Mucosa of rectum (tissue), 2 donors: Measurements from ENCODE around the gene TBX21.

Experiments
- H3K27ac ChIP-seq, 2 donors: one replicate each; pipeline ENCODE4 v1.7.0; 2013; ENCODE audit warnings: inconsistent platforms in 2 of 2, low read depth in 2 of 2, low read length in 2 of 2
- H3K27me3 ChIP-seq, 2 donors: one replicate each; pipeline ENCODE4 v1.7.0; 2013; ENCODE audit warnings: low read length in 2 of 2; ENCODE audit not compliant: control insufficient read depth in 2 of 2, insufficient read depth in 2 of 2
- H3K36me3 ChIP-seq, 2 donors: one replicate each; pipeline ENCODE4 v1.7.0; 2013; ENCODE audit warnings: low read length in 2 of 2; ENCODE audit not compliant: control insufficient read depth in 2 of 2, insufficient read depth in 2 of 2
- H3K4me1 ChIP-seq, 2 donors: one replicate each; pipeline ENCODE4 v1.7.0; 2013; ENCODE audit warnings: low read length in 2 of 2, mild to moderate bottlenecking in 1 of 2; ENCODE audit not compliant: control insufficient read depth in 2 of 2, insufficient read depth in 2 of 2
- H3K4me3 ChIP-seq, 2 donors: one replicate each; pipeline ENCODE4 v1.7.0; 2013; ENCODE audit warnings: low read length in 2 of 2
- H3K9ac ChIP-seq, 2 donors: one replicate each; pipeline ENCODE4 v1.7.0; 2013; ENCODE audit warnings: low read length in 2 of 2, low read depth in 1 of 2, mild to moderate bottlenecking in 1 of 2
- H3K9me3 ChIP-seq, 2 donors: one replicate each; pipeline ENCODE4 v1.7.0; 2013; ENCODE audit warnings: low read length in 2 of 2; ENCODE audit not compliant: control insufficient read depth in 2 of 2
- donor health status: healthy.
- donor health status: Normal muscosa, but diverticular disease.

Gene TBX21

DNA sequence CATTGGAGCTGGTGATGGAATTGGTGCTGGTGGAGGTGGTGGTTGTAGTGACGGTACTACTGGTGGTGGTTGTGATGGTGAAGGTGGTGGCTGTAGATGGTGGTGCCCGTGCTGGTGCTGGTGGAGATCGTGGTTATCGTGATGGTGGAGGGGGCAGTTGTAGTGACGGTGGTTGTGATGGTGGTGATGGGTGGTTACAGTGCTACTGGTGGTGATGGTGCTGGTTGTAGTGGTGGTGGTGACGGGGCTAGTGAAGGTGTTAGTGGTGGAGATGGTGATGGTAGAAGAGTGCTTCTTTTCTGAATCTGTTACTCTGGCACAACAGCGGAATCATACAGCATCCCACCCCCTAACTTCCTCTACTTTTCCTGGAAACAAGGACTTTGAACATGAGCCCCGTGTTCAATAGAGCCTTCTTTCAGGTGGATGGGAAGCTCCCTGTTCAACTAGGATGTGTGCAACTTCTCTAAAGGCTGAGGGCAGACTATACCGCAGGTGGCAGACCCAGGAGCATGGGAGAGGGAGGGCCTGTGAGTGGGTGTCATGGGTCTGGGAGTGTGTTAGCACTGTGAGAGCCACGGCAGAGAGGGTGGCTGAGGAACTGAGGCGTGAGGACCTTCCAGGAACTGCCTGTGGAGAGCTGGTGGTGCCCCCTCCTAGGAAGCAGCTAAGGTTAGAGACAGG, 8.2 kb downstream of the TBX21 start:
- H3K36me3 ChIP-seq = no peaks in the 10 kb centered on the region
- H3K9ac ChIP-seq = no peak overlapping the region
- H3K4me3 ChIP-seq = no peak overlapping the region
- H3K27ac ChIP-seq = no peak overlapping the region
- no peaks in the 10 kb centered on the region for H3K9me3 ChIP-seq
- no peaks in the 10 kb centered on the region for H3K4me1 ChIP-seq
- peaks cover 12 to 16% of the 10 kb centered on the region in 2 donors for H3K27me3 ChIP-seq

DNA sequence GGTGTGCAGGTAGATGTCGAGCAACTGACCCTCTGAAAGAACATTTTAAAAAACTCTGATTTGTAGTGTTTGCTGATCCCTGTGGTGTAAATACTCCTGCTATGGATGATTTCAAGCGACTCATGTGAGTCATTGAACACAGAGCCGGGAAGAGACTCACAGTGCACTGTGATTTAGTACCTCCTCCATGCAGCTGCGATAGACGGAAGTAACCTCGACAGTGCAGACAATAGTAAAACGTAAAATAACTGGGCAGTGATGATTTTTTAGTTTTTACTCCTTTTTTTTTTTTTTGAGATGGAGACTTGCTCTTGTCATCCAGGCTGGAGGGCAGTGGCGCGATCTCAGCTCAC, 8.7 kb downstream of the TBX21 start:
- H3K4me1 ChIP-seq = no peaks in the 10 kb centered on the region
- no peak overlapping the region for H3K27ac ChIP-seq
- H3K9ac ChIP-seq = no peak overlapping the region
- peaks cover 12 to 13% of the 10 kb centered on the region in 2 donors for H3K27me3 ChIP-seq
- no peaks in the 10 kb centered on the region for H3K36me3 ChIP-seq
- no peak overlapping the region for H3K4me3 ChIP-seq
- H3K9me3 ChIP-seq = no peaks in the 10 kb centered on the region

DNA sequence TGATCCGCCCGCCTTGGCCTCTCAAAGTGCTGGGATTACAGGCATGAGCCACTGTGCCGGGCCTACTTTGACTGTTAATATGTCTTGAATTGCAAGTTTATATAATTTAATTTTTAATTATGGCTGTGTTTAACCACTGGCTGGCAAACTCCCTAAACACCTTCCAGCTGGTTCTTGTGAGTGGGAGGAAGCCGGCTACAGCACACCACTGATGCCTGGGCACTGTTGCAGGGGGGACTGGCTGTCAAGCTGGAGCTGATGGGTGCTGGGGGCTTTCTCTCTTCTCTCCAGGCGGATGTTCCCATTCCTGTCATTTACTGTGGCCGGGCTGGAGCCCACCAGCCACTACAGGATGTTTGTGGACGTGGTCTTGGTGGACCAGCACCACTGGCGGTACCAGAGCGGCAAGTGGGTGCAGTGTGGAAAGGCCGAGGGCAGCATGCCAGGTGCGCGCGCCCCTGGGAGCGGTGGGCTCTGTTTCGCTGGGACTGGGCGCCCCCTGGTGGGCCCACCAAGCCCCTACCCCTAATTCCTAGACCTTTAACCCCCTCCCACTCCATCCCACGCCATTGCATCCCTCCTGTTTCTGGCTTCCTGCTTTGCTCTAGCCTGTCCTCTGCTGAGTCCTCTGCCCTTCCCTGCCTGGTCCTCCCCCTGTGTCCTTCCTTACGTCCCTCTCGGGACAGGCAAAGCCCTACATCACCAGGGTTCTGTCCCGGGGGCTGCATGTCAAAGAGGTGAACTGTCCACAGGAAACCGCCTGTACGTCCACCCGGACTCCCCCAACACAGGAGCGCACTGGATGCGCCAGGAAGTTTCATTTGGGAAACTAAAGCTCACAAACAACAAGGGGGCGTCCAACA, 9.5 kb downstream of the TBX21 start:
- Histone ChIP-seq H3K9me3 (no peaks in the 10 kb centered on the region), H3K36me3 (no peaks in the 10 kb centered on the region), H3K9ac (no peak overlapping the region), H3K27ac (no peak overlapping the region), H3K4me1 (no peaks in the 10 kb centered on the region), H3K27me3 (peaks cover 10 to 12% of the 10 kb centered on the region in 2 donors), H3K4me3 (no peak overlapping the region)

DNA sequence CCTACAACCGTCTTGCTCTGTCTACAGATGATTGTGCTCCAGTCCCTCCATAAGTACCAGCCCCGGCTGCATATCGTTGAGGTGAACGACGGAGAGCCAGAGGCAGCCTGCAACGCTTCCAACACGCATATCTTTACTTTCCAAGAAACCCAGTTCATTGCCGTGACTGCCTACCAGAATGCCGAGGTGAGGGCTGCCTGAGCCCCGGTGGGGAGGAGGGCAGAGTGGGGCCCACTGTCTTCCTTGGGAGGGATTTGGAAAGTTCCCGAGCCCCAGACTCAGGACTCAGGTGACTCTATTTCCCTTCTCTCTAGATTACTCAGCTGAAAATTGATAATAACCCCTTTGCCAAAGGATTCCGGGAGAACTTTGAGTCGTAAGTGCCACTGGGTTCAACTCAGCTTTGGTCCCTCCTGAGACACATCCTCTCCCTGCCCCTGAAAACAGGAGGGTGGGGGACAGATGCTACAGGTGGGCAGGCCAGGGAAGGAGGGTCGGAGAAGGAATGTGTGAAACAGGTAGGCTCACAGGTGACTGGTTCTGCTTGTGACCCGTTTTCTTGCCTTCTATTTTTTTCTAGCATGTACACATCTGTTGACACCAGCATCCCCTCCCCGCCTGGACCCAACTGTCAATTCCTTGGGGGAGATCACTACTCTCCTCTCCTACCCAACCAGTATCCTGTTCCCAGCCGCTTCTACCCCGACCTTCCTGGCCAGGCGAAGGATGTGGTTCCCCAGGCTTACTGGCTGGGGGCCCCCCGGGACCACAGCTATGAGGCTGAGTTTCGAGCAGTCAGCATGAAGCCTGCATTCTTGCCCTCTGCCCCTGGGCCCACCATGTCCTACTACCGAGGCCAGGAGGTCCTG, 11.4 kb downstream of the TBX21 start:
- Histone ChIP-seq H3K4me3 (no peak overlapping the region), H3K9me3 (no peaks in the 10 kb centered on the region), H3K9ac (no peak overlapping the region), H3K27me3 (peaks cover 10 to 12% of the 10 kb centered on the region in 2 donors), H3K4me1 (no peaks in the 10 kb centered on the region), H3K36me3 (no peaks in the 10 kb centered on the region), H3K27ac (no peak overlapping the region)

DNA sequence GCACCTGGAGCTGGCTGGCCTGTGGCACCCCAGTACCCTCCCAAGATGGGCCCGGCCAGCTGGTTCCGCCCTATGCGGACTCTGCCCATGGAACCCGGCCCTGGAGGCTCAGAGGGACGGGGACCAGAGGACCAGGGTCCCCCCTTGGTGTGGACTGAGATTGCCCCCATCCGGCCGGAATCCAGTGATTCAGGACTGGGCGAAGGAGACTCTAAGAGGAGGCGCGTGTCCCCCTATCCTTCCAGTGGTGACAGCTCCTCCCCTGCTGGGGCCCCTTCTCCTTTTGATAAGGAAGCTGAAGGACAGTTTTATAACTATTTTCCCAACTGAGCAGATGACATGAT, 12.0 kb downstream of the TBX21 start:
- H3K36me3 ChIP-seq = no peaks in the 10 kb centered on the region
- H3K4me1 ChIP-seq = no peaks in the 10 kb centered on the region
- no peak overlapping the region for H3K4me3 ChIP-seq
- H3K9ac ChIP-seq = no peak overlapping the region
- peaks cover 10 to 12% of the 10 kb centered on the region in 2 donors for H3K27me3 ChIP-seq
- H3K9me3 ChIP-seq = no peaks in the 10 kb centered on the region
- H3K27ac ChIP-seq = no peak overlapping the region

DNA sequence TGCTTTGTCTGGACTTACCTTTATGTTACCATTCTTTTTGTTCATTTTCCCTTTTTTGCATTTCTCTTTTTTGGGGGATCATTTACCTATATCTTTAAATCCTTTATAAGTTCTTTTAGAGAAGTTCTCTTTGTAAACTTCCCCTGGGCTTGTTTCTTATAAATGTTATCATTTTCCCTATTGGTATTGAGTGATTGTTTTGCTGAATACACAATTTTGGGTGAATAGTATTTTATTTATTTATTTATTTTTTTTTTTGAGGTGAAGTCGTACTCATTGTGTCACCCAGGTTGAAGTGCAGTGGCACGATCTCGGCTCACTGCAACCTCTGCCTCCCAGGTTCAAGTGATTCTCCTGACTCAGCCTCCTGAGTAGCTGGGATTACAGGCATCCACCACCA, 18.4 kb downstream of the TBX21 start:
- no peak overlapping the region for H3K9ac ChIP-seq
- no peak overlapping the region for H3K4me3 ChIP-seq
- H3K9me3 ChIP-seq = no peaks in the 10 kb centered on the region
- no peak overlapping the region for H3K27ac ChIP-seq
- no peaks in the 10 kb centered on the region for H3K36me3 ChIP-seq
- no peaks in the 10 kb centered on the region for H3K4me1 ChIP-seq
- H3K27me3 ChIP-seq = no peaks in the 10 kb centered on the region

DNA sequence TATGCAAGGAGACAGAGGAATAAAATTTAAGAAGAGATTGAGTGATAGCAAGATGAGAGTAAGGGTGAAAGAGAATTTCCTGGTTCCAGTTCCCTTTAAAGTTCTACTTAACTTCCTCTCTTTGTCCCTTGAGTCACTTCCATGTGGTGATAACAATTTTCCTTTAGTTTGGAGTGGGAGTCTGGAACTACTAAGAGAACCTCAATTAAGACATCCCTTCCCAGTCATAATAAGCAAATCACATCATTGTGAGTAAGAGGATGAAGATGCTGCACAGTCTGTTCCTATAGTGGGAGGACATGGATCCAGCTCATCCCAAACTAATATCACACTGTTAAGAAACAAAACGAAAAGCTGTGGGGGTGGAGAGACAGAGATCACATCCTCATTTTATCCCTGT, 24.4 kb downstream of the TBX21 start:
- Histone ChIP-seq H3K27me3 (peaks cover 4 to 5% of the 10 kb centered on the region in 2 donors), H3K4me3 (no peak overlapping the region), H3K36me3 (no peaks in the 10 kb centered on the region), H3K27ac (no peak overlapping the region), H3K9me3 (no peaks in the 10 kb centered on the region), H3K9ac (no peak overlapping the region), H3K4me1 (no peaks in the 10 kb centered on the region)

DNA sequence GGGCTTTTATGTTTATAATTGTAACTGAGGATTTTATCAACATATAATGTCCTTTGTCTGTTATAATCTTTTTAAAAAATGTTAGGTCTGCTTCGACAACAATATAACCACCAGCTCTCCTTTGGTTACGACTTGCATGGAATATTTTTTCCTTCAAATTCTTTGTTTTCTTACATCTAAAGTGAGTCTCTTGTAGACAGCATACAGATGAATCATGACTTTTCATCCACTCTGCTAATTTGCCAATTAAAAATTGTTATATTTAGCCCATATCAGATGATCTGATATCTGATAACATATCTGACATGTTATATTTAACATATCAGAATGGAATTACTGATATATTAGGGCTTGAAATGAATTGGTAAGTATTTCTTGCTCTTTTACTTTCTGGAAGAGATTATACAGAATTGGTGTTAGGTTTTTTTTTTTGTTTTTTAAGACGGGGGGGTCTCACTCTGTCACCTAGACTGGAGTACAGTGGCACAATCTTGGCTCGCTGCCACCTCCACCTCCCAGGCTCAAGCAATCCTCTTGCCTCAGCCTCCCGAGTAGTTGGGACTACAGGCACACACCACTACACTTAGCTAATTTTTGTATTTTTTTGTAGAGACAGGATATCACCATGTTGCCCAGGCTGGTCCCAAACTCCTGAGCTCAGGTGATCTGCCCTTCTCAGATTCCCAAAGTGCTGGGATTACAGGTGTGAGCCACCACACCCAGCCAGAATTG, 27.5 kb downstream of the TBX21 start:
- H3K9me3 ChIP-seq = no peaks in the 10 kb centered on the region
- no peak overlapping the region for H3K27ac ChIP-seq
- peaks cover 5 to 7% of the 10 kb centered on the region in 2 donors for H3K27me3 ChIP-seq
- no peak overlapping the region for H3K9ac ChIP-seq
- no peaks in the 10 kb centered on the region for H3K36me3 ChIP-seq
- no peak overlapping the region for H3K4me3 ChIP-seq
- H3K4me1 ChIP-seq = no peaks in the 10 kb centered on the region

DNA sequence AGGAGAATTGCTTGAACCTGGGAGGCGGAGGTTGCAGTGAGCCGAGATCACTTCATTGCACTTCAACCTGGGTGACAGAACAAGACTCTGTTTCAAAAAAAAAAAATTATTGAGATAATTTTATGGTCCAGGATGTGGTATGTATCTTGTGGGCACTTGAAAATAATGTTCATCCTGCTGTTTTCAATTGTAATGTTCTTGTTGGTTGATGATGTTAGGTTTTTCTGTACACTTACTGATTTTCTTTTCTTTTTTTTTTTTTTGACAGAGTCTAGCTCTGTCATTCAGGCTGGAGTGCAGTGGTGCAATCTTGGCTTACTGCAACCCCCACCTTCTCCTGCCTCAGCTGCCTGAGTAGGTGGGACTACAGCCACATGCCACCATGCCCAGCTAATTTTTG, 29.7 kb downstream of the TBX21 start:
- H3K4me1 ChIP-seq = no peaks in the 10 kb centered on the region
- no peaks in the 10 kb centered on the region for H3K36me3 ChIP-seq
- H3K27me3 ChIP-seq = peaks cover 4 to 6% of the 10 kb centered on the region in 2 donors
- H3K4me3 ChIP-seq = no peak overlapping the region
- H3K9ac ChIP-seq = no peak overlapping the region
- no peaks in the 10 kb centered on the region for H3K9me3 ChIP-seq
- H3K27ac ChIP-seq = no peak overlapping the region
